SU-DHL-6 (cell line): ENCODE results near the gene SLC47A1.

Experiments
- H2AFZ ChIP-seq: fragments of 200-600 bp; sonication (generic); 2 replicates; pipeline ENCODE4 v1.6.1; 2014; ENCODE audit warnings: low read depth, mild to moderate bottlenecking, moderate library complexity, mixed read lengths, antibody characterized with exemption, low read length; ENCODE audit not compliant: severe bottlenecking
- H3F3A ChIP-seq: fragments of 200-600 bp; shearing (Covaris generic); 2 replicates; pipeline ENCODE4 v1.6.0; 2016; ENCODE audit warnings: antibody characterized with exemption, mild to moderate bottlenecking; ENCODE audit not compliant: insufficient read depth
- H3K27ac ChIP-seq: fragments of 200-600 bp; sonication (generic); 2 replicates; pipeline ENCODE4 v1.5.1; 2016; ENCODE audit warnings: low read depth, mild to moderate bottlenecking, low read length, moderate library complexity, mixed read lengths
- H3K27me3 ChIP-seq: fragments of 200-600 bp; sonication (generic), shearing (Covaris generic); 2 replicates; pipeline ENCODE4 v1.6.0; 2014; ENCODE audit warnings: mild to moderate bottlenecking, low read length
- H3K36me3 ChIP-seq: fragments of 200-600 bp; sonication (generic); 2 replicates; pipeline ENCODE4 v1.6.1; 2014; ENCODE audit warnings: mild to moderate bottlenecking, low read length, mixed read lengths
- H3K4me2 ChIP-seq: fragments of 300-600, 200-600 bp; shearing (Covaris generic), sonication (generic); 2 replicates; pipeline ENCODE4 v1.6.0; 2014; ENCODE audit warnings: low read length, low read depth, mild to moderate bottlenecking; ENCODE audit not compliant: poor library complexity, severe bottlenecking
- H3K4me3 ChIP-seq: fragments of 200-600 bp; sonication (generic); 2 replicates; pipeline ENCODE4 v1.5.1; 2014; ENCODE audit warnings: antibody characterized with exemption, low read length, mild to moderate bottlenecking, mixed read lengths; ENCODE audit not compliant: insufficient read depth, poor library complexity, severe bottlenecking
- H3K79me2 ChIP-seq: fragments of 200-600 bp; sonication (generic); 2 replicates; pipeline ENCODE4 v1.6.1; 2014; ENCODE audit warnings: mild to moderate bottlenecking, low read length, moderate library complexity; ENCODE audit not compliant: insufficient read depth
- H3K9ac ChIP-seq: fragments of 200-600 bp; sonication (generic); 2 replicates; pipeline ENCODE4 v1.7.0; 2014; ENCODE audit warnings: mild to moderate bottlenecking, low read length
- H3K9me2 ChIP-seq: fragments of 200-600 bp; sonication (generic); replicated peaks from 2 replicates; pipeline ENCODE4 v1.6.1; 2014; ENCODE audit warnings: low read length; ENCODE audit not compliant: insufficient read depth
- H3K9me3 ChIP-seq: fragments of 200-600 bp; sonication (generic); 2 replicates; pipeline ENCODE4 v1.6.1; 2014; ENCODE audit warnings: low read length, mixed read lengths; ENCODE audit not compliant: insufficient read depth
- H4K20me1 ChIP-seq: fragments of 200-600 bp; sonication (generic); 2 replicates; pipeline ENCODE4 v1.6.1; 2014; ENCODE audit warnings: low read depth, mild to moderate bottlenecking, antibody characterized with exemption, low read length, moderate library complexity, mixed read lengths
- EZH2phosphoT487 ChIP-seq: fragments of 200-600 bp; sonication (generic), shearing (Covaris generic); conservative IDR thresholded peaks from 2 replicates; pipeline ENCODE4 v1.6.1; 2018; ENCODE audit warnings: mild to moderate bottlenecking, antibody characterized with exemption, low read length, moderate library complexity, mixed read lengths
- TF ChIP-seq, protein P1 (sequence below): fragments of 200-600 bp; sonication (generic); IDR thresholded peaks from one replicate; pipeline ENCODE4 v1.5.1; 2017; ENCODE audit warnings: antibody characterized with exemption, mild to moderate bottlenecking, low read length, moderate library complexity; ENCODE audit not compliant: insufficient read depth, poor library complexity, severe bottlenecking

The SLC47A1 gene

DNA sequence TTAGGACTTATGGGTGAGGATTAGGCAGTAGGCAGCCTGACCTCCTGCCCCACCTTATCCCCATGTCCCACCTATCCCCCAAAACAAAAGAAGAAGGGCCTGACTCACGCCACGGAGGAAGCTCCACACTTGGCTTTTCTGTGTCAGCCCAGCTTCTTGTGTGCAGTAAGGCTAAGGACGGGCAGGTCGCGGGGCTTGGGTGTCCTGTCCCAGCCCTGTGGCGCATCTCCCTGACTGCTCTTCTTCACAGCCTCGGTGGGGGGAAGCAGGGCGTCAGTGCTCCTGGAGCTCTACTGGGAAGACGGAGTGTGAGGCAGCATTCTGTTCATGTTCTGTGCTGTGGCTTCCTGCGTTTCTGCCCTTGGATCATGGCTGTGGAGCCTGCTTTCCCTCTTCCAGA lies 80.3 kb downstream of the SLC47A1 start:
- no peaks in the 10 kb centered on the region; the same call in 1 of the 2 replicates for H3K9me3 ChIP-seq

DNA sequence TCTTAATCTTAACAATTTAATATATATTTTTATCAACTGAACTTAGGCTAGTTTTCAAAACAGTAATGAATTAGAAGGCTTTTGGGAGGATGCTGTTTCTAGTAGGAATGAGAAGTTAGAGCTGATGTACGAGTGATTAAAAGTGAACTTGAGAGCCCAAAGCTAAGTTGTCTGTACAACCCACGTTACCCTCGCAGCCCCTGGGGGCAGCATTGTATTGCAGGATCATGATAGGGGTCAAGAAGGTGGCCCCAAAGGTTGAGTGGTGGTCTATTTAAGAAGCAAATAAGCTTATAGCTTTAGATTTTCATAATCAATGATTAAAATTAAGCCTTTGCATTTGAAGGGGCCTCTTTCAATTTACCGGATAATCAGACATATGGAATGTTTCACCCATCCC lies 81.2 kb downstream of the SLC47A1 start:
- Histone ChIP-seq H3K27me3 (no peaks in the 10 kb centered on the region), H3K27ac (no peak overlapping the region), H3K79me2 (no peaks in the 10 kb centered on the region), H3K9me2 (no peaks in the 10 kb centered on the region), H3K9ac (no peak overlapping the region), H3K4me2 (no peak overlapping the region), H3K9me3 (peaks cover 5% of the 10 kb centered on the region; the same call in 1 of the 2 replicates), H4K20me1 (no peaks in the 10 kb centered on the region), H3F3A (no peaks in the 10 kb centered on the region), H2AFZ (no peak overlapping the region), H3K4me3 (no peak overlapping the region), H3K36me3 (no peaks in the 10 kb centered on the region)
- TF ChIP-seq, protein P1, sequence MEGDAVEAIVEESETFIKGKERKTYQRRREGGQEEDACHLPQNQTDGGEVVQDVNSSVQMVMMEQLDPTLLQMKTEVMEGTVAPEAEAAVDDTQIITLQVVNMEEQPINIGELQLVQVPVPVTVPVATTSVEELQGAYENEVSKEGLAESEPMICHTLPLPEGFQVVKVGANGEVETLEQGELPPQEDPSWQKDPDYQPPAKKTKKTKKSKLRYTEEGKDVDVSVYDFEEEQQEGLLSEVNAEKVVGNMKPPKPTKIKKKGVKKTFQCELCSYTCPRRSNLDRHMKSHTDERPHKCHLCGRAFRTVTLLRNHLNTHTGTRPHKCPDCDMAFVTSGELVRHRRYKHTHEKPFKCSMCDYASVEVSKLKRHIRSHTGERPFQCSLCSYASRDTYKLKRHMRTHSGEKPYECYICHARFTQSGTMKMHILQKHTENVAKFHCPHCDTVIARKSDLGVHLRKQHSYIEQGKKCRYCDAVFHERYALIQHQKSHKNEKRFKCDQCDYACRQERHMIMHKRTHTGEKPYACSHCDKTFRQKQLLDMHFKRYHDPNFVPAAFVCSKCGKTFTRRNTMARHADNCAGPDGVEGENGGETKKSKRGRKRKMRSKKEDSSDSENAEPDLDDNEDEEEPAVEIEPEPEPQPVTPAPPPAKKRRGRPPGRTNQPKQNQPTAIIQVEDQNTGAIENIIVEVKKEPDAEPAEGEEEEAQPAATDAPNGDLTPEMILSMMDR = no peak
- TF ChIP-seq EZH2phosphoT487 = no peak

More for the DNA sequence above, 80.3 kb downstream of the SLC47A1 start:
- Histone ChIP-seq H3K27ac (no peak overlapping the region), H3K79me2 (no peaks in the 10 kb centered on the region), H3K36me3 (no peaks in the 10 kb centered on the region), H3F3A (no peaks in the 10 kb centered on the region), H3K9me2 (no peaks in the 10 kb centered on the region), H3K9ac (no peak overlapping the region), H2AFZ (no peak overlapping the region), H3K4me2 (no peak overlapping the region), H3K4me3 (no peak overlapping the region), H4K20me1 (no peaks in the 10 kb centered on the region), H3K27me3 (no peaks in the 10 kb centered on the region)
- TF ChIP-seq, protein P1 = no peak
- no peak for TF ChIP-seq EZH2phosphoT487

DNA sequence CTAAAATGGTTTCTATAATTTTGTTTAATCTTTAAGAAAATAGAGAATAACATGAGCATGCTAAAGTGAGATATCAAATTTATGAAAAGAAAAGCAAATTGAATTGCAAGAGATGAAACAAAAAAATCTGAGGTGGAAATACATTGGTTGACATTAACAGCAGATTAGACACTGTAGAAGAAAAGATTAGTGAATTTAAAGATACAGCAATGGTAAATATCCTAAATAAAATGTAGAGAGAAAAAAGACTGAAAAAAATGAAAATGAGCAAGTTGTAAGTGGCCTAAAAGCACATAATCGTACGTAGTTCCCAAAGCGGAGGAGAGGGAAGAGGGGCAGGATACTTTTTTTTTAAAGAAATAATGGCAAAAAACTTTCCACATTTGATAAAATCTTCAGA lies 84.4 kb downstream of the SLC47A1 start:
- H3K4me2 ChIP-seq = no peak overlapping the region
- H3K27me3 ChIP-seq = no peaks in the 10 kb centered on the region
- H3K9me2 ChIP-seq = no peaks in the 10 kb centered on the region
- no peak overlapping the region for H2AFZ ChIP-seq
- H3K9ac ChIP-seq = no peak overlapping the region
- TF ChIP-seq EZH2phosphoT487 = no peak
- TF ChIP-seq, protein P1 = no peak
- H4K20me1 ChIP-seq = no peaks in the 10 kb centered on the region
- peaks cover 5% of the 10 kb centered on the region; the same call in 1 of the 2 replicates for H3K9me3 ChIP-seq
- H3K36me3 ChIP-seq = no peaks in the 10 kb centered on the region
- no peaks in the 10 kb centered on the region for H3K79me2 ChIP-seq
- no peak overlapping the region for H3K4me3 ChIP-seq
- no peaks in the 10 kb centered on the region for H3F3A ChIP-seq
- no peak overlapping the region for H3K27ac ChIP-seq
